ENCODE data around the gene TRAPPC4. TPM values are rescaled to one million over a fixed set of nuclear protein-coding genes. Genes with fewer than 3 reads are reported as not detected.
A peak's percentile ranks its signal among the peaks of the same experiment; 100 is the strongest.
"Not testable (repeated sequence)": the region's sequence is repeated elsewhere in the genome, so short reads cannot be mapped to it uniquely, and the experiment has no call there.

Gene TRAPPC4
- total and polyA plus RNA-seq, 7 experiments from 2014 or later = 70.7 to 123 (median 80.3) TPM

DNA sequence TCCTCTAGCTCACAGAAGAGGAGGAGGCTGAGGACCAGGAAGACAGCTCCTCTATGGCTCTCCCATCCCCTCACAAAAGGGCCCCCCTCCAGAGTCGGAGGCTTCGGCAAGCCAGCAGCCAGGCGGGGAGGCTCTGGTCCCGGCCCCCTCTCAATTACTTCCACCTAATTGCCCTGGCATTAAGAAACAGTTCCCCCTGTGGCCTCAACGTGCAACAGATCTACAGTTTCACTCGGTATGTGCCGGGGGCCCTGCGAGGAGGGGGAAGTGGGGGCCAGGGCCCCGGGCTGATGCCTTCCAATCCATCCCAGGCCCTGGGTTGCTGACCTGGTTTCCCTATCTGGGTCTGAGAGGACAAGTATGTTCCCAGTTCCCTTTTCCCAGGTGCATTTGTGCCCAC is 39.1 kb upstream of the TRAPPC4 start:
- H3K27me3 ChIP-seq (ENCODE audit: control insufficient read depth in 2 of 2, insufficient read depth in 2 of 2, low read length in 2 of 2) = no peaks in the 10 kb centered on the region
- Mint-ChIP-seq H3K4me1 (no peaks in the 10 kb centered on the region), H3K36me3 (no peaks in the 10 kb centered on the region), H3K9me3 (peaks cover 0 to 3% (median 0%) of the 10 kb centered on the region in 11 donors), H3K27me3 (peaks cover 0 to 13% (median 5%) of the 10 kb centered on the region in 5 donors), H3K27ac (no peak overlapping the region), H3K4me3 (no peak overlapping the region)
- H3K36me3 ChIP-seq (ENCODE audit: control insufficient read depth in 2 of 3, insufficient read depth in 3 of 3, low read length in 3 of 3) = no peaks in the 10 kb centered on the region
- H3K4me1 ChIP-seq (ENCODE audit: control insufficient read depth in 2 of 2, insufficient read depth in 2 of 2, low read length in 2 of 2) = no peaks in the 10 kb centered on the region
- H3K9me3 ChIP-seq (ENCODE audit: control insufficient read depth in 2 of 3, low read length in 3 of 3) = no peaks in the 10 kb centered on the region
- intact Hi-C loops (cut with micrococcal nuclease) = no loop called here
- H3K27ac ChIP-seq (ENCODE audit: low read depth, low read length) = no peak overlapping the region
- no peak for ATAC-seq
- H3K4me3 ChIP-seq (ENCODE audit: low read length) = no peak overlapping the region
- CTCF ChIA-PET = interaction anchor here (1.0 kb wide), 1 partner anchor 22 kb away, joined by 3 read pairs; no protein-coding TSS in a partner anchor
- DNase-seq = no peak
- POLR2A ChIA-PET = interaction anchor here (1.2 kb wide), 1 partner anchor 18 kb away, joined by 3 read pairs; no protein-coding TSS in a partner anchor

GRCh38 chr11:118980191-118980881 is 38.2 kb upstream of the TRAPPC4 start:
- Mint-ChIP-seq H3K4me3 (no peak overlapping the region), H3K27ac (peak overlapping the region in 2 of 9 donors; percentile 6 to 58), H3K27me3 (peaks cover 0 to 7% (median 4%) of the 10 kb centered on the region in 5 donors), H3K36me3 (no peaks in the 10 kb centered on the region), H3K4me1 (no peaks in the 10 kb centered on the region), H3K9me3 (peaks cover 0 to 1% (median 0%) of the 10 kb centered on the region in 11 donors)
- intact Hi-C loops (cut with micrococcal nuclease) = no loop called here
- H3K9me3 ChIP-seq (ENCODE audit: control insufficient read depth in 2 of 3, low read length in 3 of 3) = no peaks in the 10 kb centered on the region
- H3K27me3 ChIP-seq (ENCODE audit: control insufficient read depth in 2 of 2, insufficient read depth in 2 of 2, low read length in 2 of 2) = no peaks in the 10 kb centered on the region
- DNase-seq = no peak
- H3K27ac ChIP-seq (ENCODE audit: low read depth, low read length) = no peak overlapping the region
- ChIA-PET CTCF (no interaction called here), POLR2A (interaction anchor here (1.2 kb wide), 1 partner anchor 17 kb away, joined by 3 read pairs; no protein-coding TSS in a partner anchor)
- H3K4me3 ChIP-seq (ENCODE audit: low read length) = no peak overlapping the region
- H3K36me3 ChIP-seq (ENCODE audit: control insufficient read depth in 2 of 3, insufficient read depth in 3 of 3, low read length in 3 of 3) = no peaks in the 10 kb centered on the region
- no peaks in the 10 kb centered on the region for H3K4me1 ChIP-seq (ENCODE audit: control insufficient read depth in 2 of 2, insufficient read depth in 2 of 2, low read length in 2 of 2)
- no peak for ATAC-seq

DNA sequence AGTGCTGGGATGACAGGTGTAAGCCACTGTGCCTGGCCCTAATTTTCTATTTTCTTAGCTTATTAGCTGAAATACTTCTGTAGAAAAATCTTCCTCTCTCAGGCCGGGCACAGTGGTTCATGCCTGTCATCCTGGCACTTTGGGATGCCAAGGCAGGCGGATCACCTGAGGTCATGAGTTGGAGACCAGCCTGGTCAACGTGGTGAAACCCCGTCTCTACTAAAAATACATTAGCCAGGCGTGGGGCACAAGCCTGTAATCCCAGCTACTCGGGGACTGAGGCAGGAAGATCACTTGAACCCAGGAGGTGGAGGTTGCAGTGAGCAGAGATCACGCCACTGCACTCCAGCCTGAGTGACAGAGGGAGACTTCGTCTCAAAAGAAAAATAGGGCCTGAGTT is 34.2 kb upstream of the TRAPPC4 start:
- H3K4me3 Mint-ChIP-seq; DNase-seq; H3K27me3 Mint-ChIP-seq; H3K27ac ChIP-seq (ENCODE audit: low read depth, low read length); H3K4me1 ChIP-seq (ENCODE audit: control insufficient read depth in 2 of 2, insufficient read depth in 2 of 2, low read length in 2 of 2); intact Hi-C loops (cut with micrococcal nuclease); H3K36me3 Mint-ChIP-seq; H3K4me1 Mint-ChIP-seq; H3K27me3 ChIP-seq (ENCODE audit: control insufficient read depth in 2 of 2, insufficient read depth in 2 of 2, low read length in 2 of 2); ATAC-seq; CTCF ChIA-PET; POLR2A ChIA-PET; H3K4me3 ChIP-seq (ENCODE audit: low read length); H3K9me3 Mint-ChIP-seq; H3K9me3 ChIP-seq (ENCODE audit: control insufficient read depth in 2 of 3, low read length in 3 of 3); H3K36me3 ChIP-seq (ENCODE audit: control insufficient read depth in 2 of 3, insufficient read depth in 3 of 3, low read length in 3 of 3): not testable (repeated sequence)
- H3K27ac Mint-ChIP-seq = peak overlapping the region in 1 of 9 donors; percentile 38

GRCh38 chr11:118984825-118985224 is 33.7 kb upstream of the TRAPPC4 start:
- Mint-ChIP-seq H3K4me3 (no peak overlapping the region), H3K36me3 (no peaks in the 10 kb centered on the region), H3K27ac (no peak overlapping the region), H3K9me3 (no peaks in the 10 kb centered on the region), H3K4me1 (peaks cover 0 to 8% (median 4%) of the 10 kb centered on the region in 7 donors), H3K27me3 (no peaks in the 10 kb centered on the region)
- ChIA-PET CTCF (no interaction called here), POLR2A (no interaction called here)
- H3K4me1 ChIP-seq (ENCODE audit: control insufficient read depth in 2 of 2, insufficient read depth in 2 of 2, low read length in 2 of 2) = no peaks in the 10 kb centered on the region
- no peak for ATAC-seq
- H3K36me3 ChIP-seq (ENCODE audit: control insufficient read depth in 2 of 3, insufficient read depth in 3 of 3, low read length in 3 of 3) = no peaks in the 10 kb centered on the region
- H3K4me3 ChIP-seq (ENCODE audit: low read length) = no peak overlapping the region
- DNase-seq = no peak
- intact Hi-C loops (cut with micrococcal nuclease) = no loop called here
- no peak overlapping the region for H3K27ac ChIP-seq (ENCODE audit: low read depth, low read length)
- H3K9me3 ChIP-seq (ENCODE audit: control insufficient read depth in 2 of 3, low read length in 3 of 3) = no peaks in the 10 kb centered on the region
- H3K27me3 ChIP-seq (ENCODE audit: control insufficient read depth in 2 of 2, insufficient read depth in 2 of 2, low read length in 2 of 2) = no peaks in the 10 kb centered on the region

DNA sequence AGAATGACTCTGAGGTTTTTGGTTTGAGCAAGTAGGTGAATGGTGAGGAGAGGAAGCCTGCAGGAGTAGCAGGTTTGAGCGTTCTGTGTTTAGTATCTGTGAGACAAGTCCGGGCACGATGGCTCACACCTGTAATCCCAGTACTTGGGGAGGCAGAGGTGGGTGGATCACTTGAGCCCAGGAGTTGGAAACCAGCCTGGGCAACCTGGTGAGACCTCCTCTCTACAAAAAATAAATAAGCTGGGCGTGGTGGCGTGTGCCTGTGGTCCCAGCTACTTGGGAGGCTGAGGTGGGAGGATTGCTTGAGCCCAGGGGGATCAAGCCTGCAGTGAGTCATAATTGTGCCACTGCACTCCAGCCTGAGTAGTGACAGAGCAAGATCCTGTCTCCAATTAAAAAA is 30.3 kb upstream of the TRAPPC4 start:
- Histone ChIP-seq H3K4me3 (ENCODE audit: low read length) (no peak overlapping the region), H3K36me3 (ENCODE audit: control insufficient read depth in 2 of 3, insufficient read depth in 3 of 3, low read length in 3 of 3) (no peaks in the 10 kb centered on the region), H3K9me3 (ENCODE audit: control insufficient read depth in 2 of 3, low read length in 3 of 3) (no peaks in the 10 kb centered on the region), H3K27me3 (ENCODE audit: control insufficient read depth in 2 of 2, insufficient read depth in 2 of 2, low read length in 2 of 2) (no peaks in the 10 kb centered on the region), H3K4me1 (ENCODE audit: control insufficient read depth in 2 of 2, insufficient read depth in 2 of 2, low read length in 2 of 2) (no peaks in the 10 kb centered on the region), H3K27ac (ENCODE audit: low read depth, low read length) (no peak overlapping the region)
- DNase-seq (no peak), ATAC-seq (no peak)
- Mint-ChIP-seq H3K9me3 (no peaks in the 10 kb centered on the region), H3K36me3 (peaks cover 0 to 1% (median 0%) of the 10 kb centered on the region in 5 donors), H3K4me1 (peaks cover 0 to 8% (median 4%) of the 10 kb centered on the region in 7 donors), H3K27me3 (no peaks in the 10 kb centered on the region), H3K4me3 (no peak overlapping the region), H3K27ac (peak overlapping the region in 1 of 9 donors; percentile 67)
- CTCF ChIA-PET = no interaction called here
- intact Hi-C loops (cut with micrococcal nuclease) = no loop called here
- POLR2A ChIA-PET = interaction anchor here (0.6 to 1.0 kb wide), 2 partner anchors 10 to 14 kb away, joined by 3 read pairs; no protein-coding TSS in a partner anchor

DNA sequence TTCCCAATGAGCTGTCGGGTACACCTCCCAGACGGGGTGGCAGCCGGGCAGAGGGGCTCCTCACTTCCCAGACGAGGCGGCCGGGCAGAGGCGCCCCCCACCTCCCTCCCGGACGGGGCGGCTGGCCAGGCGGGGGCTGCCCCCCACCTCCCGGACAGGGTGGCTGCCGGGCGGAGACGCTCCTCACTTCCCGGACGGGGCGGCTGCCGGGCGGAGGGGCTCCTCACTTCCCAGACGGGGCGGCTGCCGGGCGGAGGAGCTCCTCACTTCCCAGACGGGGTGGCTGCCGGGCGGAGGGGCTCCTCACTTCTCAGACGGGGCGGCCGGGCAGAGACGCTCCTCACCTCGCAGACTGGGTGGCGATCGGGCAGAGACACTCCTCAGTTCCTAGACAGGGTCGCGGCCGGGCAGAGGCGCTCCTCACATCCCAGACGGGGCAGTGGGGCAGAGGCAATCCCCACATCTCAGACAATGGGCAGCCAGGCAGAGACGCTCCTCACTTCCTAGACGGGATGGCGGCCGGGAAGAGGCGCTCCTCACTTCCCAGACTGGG is 27.0 kb upstream of the TRAPPC4 start:
- H3K9me3 Mint-ChIP-seq; H3K27ac ChIP-seq (ENCODE audit: low read depth, low read length); H3K4me3 Mint-ChIP-seq; H3K27me3 Mint-ChIP-seq; CTCF ChIA-PET; H3K36me3 Mint-ChIP-seq; intact Hi-C loops (cut with micrococcal nuclease); H3K9me3 ChIP-seq (ENCODE audit: control insufficient read depth in 2 of 3, low read length in 3 of 3); H3K4me3 ChIP-seq (ENCODE audit: low read length); H3K27ac Mint-ChIP-seq; H3K4me1 ChIP-seq (ENCODE audit: control insufficient read depth in 2 of 2, insufficient read depth in 2 of 2, low read length in 2 of 2); POLR2A ChIA-PET; H3K27me3 ChIP-seq (ENCODE audit: control insufficient read depth in 2 of 2, insufficient read depth in 2 of 2, low read length in 2 of 2); DNase-seq; H3K36me3 ChIP-seq (ENCODE audit: control insufficient read depth in 2 of 3, insufficient read depth in 3 of 3, low read length in 3 of 3); ATAC-seq: not testable (repeated sequence)
- peaks cover 2 to 17% (median 11%) of the 10 kb centered on the region in 7 donors for H3K4me1 Mint-ChIP-seq

Data from naive thymus-derived CD4-positive, alpha-beta T cell (primary cell).